ENCODE data around the gene ZBTB7C.

The ZBTB7C gene

DNA sequence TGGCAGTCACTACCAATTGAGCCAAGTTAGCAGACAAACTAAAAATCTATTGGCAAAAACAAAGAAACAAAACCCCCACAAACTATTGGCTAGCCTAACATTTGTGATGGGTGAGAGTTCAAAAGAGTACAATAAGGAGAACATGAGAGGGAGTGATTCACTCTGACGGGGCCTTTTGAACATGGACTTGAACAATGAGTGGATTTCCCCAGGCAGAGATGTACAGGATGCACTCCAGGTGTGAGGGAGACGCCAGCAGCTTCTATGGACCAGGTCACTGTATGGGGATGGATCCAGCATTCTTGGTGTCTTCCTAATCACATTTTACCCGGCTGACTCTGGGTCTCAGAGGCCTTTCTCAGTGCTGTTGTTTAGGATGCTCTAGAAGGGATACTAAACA lies 311.2 kb downstream of the ZBTB7C start:
- Histone ChIP-seq H3K36me3 (ENCODE audit: control insufficient read depth in 5 of 5, insufficient read depth in 5 of 5, low read length in 5 of 5) (no peaks in the 10 kb centered on the region), H3K4me3 (ENCODE audit: low read depth in 1 of 5, low read length in 5 of 5) (no peak overlapping the region), H3K27me3 (ENCODE audit: control insufficient read depth in 5 of 5, insufficient read depth in 4 of 5, low read length in 5 of 5) (peaks cover 0 to 3% (median 0%) of the 10 kb centered on the region in 5 donors), H3K9me3 (ENCODE audit: control insufficient read depth in 5 of 5, low read length in 5 of 5) (no peaks in the 10 kb centered on the region), H3K9ac (ENCODE audit: low read length in 5 of 5) (no peak overlapping the region), H3K27ac (ENCODE audit: low read depth, low read length) (no peak overlapping the region), H3K4me1 (ENCODE audit: control insufficient read depth in 5 of 5, insufficient read depth in 5 of 5, low read length in 5 of 5) (peaks cover 0 to 10% (median 2%) of the 10 kb centered on the region in 5 donors)

DNA sequence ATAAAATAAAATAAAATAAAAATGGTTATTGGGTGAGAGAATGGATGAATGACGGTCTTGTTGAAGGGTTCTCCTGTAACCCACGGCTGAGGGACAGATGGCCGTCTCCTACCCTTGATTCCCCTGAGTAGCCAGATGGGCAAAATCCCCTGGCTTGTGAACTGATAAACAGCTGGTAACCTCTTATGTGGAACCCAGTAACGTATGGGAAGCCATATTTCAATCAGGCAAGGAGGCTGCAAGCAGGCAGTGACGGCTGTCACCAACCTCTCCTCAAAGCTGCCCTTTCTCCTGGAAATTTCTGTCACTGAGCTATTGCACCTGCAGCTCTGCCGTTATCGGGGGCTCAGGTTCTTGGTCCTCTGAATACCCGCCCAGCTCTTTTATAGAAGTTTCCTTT lies 313.5 kb downstream of the ZBTB7C start:
- Histone ChIP-seq H3K27me3 (ENCODE audit: control insufficient read depth in 5 of 5, insufficient read depth in 4 of 5, low read length in 5 of 5) (peaks cover 0 to under 1% (median 0%) of the 10 kb centered on the region in 5 donors), H3K27ac (ENCODE audit: low read depth, low read length) (no peak overlapping the region), H3K4me1 (ENCODE audit: control insufficient read depth in 5 of 5, insufficient read depth in 5 of 5, low read length in 5 of 5) (peaks cover 0 to 10% (median 2%) of the 10 kb centered on the region in 5 donors), H3K4me3 (ENCODE audit: low read depth in 1 of 5, low read length in 5 of 5) (no peak overlapping the region), H3K36me3 (ENCODE audit: control insufficient read depth in 5 of 5, insufficient read depth in 5 of 5, low read length in 5 of 5) (no peaks in the 10 kb centered on the region), H3K9ac (ENCODE audit: low read length in 5 of 5) (no peak overlapping the region), H3K9me3 (ENCODE audit: control insufficient read depth in 5 of 5, low read length in 5 of 5) (no peaks in the 10 kb centered on the region)

DNA sequence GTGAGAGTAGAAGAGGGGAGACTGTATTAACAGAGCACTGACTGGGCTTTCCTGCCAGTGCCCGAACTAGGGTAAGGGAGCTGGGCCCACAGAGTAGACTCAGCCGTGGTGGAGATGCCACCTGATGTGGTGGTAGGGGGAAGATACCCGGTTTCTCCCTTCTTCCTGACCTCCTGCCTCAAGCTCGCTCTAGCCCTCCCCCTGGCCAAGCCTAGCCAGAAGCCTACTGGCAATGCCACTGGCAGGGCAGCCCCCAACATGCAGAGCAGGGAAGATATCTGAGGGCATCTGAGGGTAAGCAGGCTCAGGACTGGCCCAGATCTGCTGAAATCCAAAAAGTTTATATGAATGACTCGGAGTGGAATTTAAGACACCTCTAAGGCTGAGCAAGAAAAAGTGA lies 316.1 kb downstream of the ZBTB7C start:
- Histone ChIP-seq H3K36me3 (ENCODE audit: control insufficient read depth in 5 of 5, insufficient read depth in 5 of 5, low read length in 5 of 5) (no peaks in the 10 kb centered on the region), H3K9me3 (ENCODE audit: control insufficient read depth in 5 of 5, low read length in 5 of 5) (no peaks in the 10 kb centered on the region), H3K27ac (ENCODE audit: low read depth, low read length) (no peak overlapping the region), H3K9ac (ENCODE audit: low read length in 5 of 5) (no peak overlapping the region), H3K4me3 (ENCODE audit: low read depth in 1 of 5, low read length in 5 of 5) (no peak overlapping the region), H3K27me3 (ENCODE audit: control insufficient read depth in 5 of 5, insufficient read depth in 4 of 5, low read length in 5 of 5) (no peaks in the 10 kb centered on the region), H3K4me1 (ENCODE audit: control insufficient read depth in 5 of 5, insufficient read depth in 5 of 5, low read length in 5 of 5) (peaks cover 0 to 10% (median 2%) of the 10 kb centered on the region in 5 donors)

DNA sequence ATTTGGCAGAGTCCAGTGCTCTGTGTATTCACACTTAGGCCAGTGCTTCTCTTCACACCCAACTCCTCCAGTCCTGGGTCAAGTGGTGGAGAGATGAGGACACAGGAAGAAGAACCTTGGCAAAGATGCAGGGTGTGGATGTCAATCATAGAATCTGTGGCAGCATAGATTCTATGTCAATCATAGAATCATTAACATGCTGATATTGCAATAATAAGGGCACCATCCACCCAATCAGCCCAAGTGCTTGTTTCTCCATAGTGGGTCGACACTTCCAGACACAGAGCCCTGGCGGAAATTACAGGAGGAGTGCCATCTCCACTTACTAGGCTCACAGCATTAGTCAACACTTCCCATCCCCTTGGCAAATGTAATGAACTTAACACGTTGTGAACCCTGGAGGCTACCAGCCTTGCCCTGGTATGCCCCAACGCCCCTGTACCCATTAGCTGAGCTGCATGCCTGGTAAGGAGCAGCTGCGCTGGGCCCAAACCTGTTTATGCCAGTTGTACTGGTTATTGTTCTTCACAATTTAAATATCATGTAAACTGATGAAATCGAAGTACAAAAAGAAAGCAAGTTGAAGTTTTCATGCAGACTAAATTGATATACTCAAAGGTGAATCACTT lies 317.2 kb downstream of the ZBTB7C start:
- Histone ChIP-seq H3K9ac (ENCODE audit: low read length in 5 of 5) (no peak overlapping the region), H3K4me1 (ENCODE audit: control insufficient read depth in 5 of 5, insufficient read depth in 5 of 5, low read length in 5 of 5) (peaks cover 0 to 10% (median 2%) of the 10 kb centered on the region in 5 donors), H3K36me3 (ENCODE audit: control insufficient read depth in 5 of 5, insufficient read depth in 5 of 5, low read length in 5 of 5) (no peaks in the 10 kb centered on the region), H3K27ac (ENCODE audit: low read depth, low read length) (no peak overlapping the region), H3K4me3 (ENCODE audit: low read depth in 1 of 5, low read length in 5 of 5) (no peak overlapping the region), H3K9me3 (ENCODE audit: control insufficient read depth in 5 of 5, low read length in 5 of 5) (no peaks in the 10 kb centered on the region), H3K27me3 (ENCODE audit: control insufficient read depth in 5 of 5, insufficient read depth in 4 of 5, low read length in 5 of 5) (no peaks in the 10 kb centered on the region)

DNA sequence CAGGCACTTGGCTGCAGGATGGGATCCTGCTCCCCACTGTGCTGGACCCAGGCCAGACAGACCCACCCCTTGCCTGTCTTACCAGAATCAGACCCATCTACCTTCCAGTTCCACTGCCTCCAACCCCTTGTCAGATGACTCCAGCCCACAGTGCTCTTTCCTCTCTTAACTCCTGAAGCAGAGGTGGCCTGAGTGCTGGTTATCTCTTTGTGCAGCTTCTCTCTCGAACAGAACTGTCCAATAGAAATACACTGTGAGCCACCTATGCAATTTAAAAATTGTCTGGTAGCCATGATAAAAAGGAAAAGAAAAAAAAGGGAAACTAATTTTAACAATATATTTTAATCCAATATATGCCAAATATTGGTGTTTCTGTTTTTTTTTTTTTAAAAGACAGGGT lies 318.5 kb downstream of the ZBTB7C start:
- Histone ChIP-seq H3K4me1 (ENCODE audit: control insufficient read depth in 5 of 5, insufficient read depth in 5 of 5, low read length in 5 of 5) (peaks cover 0 to 1% (median 0%) of the 10 kb centered on the region in 5 donors), H3K9me3 (ENCODE audit: control insufficient read depth in 5 of 5, low read length in 5 of 5) (no peaks in the 10 kb centered on the region), H3K27ac (ENCODE audit: low read depth, low read length) (no peak overlapping the region), H3K9ac (ENCODE audit: low read length in 5 of 5) (no peak overlapping the region), H3K27me3 (ENCODE audit: control insufficient read depth in 5 of 5, insufficient read depth in 4 of 5, low read length in 5 of 5) (no peaks in the 10 kb centered on the region), H3K4me3 (ENCODE audit: low read depth in 1 of 5, low read length in 5 of 5) (no peak overlapping the region), H3K36me3 (ENCODE audit: control insufficient read depth in 5 of 5, insufficient read depth in 5 of 5, low read length in 5 of 5) (no peaks in the 10 kb centered on the region)

DNA sequence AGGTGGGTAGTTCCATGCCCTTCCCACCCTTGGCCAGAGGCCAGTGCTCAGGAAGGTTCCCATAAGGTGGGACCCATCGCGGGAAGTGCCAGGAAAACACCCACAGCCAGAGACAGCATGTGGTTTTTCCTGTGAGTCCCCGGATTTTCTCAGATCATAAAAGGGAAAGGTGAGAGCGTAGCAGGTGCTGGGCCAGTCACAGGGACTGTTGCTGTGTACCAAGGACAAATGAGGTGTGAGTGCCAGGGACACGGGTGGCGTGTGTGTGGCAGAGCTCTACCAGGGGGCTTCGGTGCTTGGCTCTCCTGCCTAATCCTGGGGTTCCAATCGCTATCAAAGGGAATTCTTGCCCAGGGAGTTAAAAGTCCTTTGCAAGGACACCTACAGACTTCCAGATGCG lies 319.2 kb downstream of the ZBTB7C start:
- no peaks in the 10 kb centered on the region for H3K36me3 ChIP-seq (ENCODE audit: control insufficient read depth in 5 of 5, insufficient read depth in 5 of 5, low read length in 5 of 5)
- no peak overlapping the region for H3K9ac ChIP-seq (ENCODE audit: low read length in 5 of 5)
- no peaks in the 10 kb centered on the region for H3K4me1 ChIP-seq (ENCODE audit: control insufficient read depth in 5 of 5, insufficient read depth in 5 of 5, low read length in 5 of 5)
- no peak overlapping the region for H3K27ac ChIP-seq (ENCODE audit: low read depth, low read length)
- H3K27me3 ChIP-seq (ENCODE audit: control insufficient read depth in 5 of 5, insufficient read depth in 4 of 5, low read length in 5 of 5), result no peaks in the 10 kb centered on the region
- H3K4me3 ChIP-seq (ENCODE audit: low read depth in 1 of 5, low read length in 5 of 5), result no peak overlapping the region
- no peaks in the 10 kb centered on the region for H3K9me3 ChIP-seq (ENCODE audit: control insufficient read depth in 5 of 5, low read length in 5 of 5)

DNA sequence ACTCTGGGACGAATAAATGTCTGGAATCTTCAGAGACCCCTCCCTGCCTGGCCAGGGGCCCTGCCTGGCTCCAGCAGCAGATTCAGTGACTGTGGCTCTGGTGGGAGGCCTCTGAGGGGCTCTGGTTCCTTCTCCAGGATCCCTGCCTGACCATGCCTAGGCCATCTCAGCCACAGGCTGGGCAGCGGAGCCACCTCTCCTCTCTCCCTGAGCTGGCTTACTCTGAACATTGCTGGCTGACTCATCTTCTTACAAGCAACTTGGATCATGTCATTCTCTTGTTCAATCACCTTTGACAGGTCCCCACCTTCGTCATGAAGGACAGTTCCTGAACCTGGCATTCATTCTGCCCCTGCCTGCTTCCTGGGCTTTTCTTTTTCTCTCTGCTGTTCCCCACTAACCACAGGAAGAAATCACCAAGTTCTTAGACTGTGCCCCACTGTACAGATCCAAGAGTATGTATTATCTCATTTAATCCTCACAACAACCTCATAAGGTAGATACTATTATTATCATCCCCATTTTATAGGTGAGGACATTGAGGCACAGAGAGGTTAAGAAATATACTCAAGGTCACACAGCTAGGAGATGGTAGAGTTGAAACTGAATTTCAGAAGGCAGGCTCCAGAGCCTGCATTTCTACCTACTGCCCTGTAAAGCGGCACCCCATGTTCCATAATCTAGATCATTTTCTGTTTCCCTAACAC lies 323.2 kb downstream of the ZBTB7C start:
- no peak overlapping the region for H3K4me3 ChIP-seq (ENCODE audit: low read depth in 1 of 5, low read length in 5 of 5)

DNA sequence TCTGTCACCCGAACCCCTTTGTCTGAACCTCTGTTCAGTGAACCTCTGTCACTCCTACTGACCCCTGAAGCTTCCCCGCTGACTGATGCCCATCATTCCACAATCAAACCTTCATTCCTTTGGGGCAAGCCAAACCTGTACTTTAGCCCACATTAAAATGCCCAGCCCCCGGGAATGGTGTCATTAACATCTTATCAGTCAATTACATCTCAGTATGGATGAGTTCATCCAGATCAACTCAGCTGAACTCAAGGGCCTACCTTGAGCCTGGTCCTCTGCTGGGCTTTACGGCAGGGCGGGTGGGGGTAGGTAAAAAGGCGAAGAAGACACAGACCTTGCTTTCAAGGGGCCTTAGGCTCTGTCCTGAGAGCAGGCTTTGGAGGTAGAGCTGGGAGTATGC lies 324.3 kb downstream of the ZBTB7C start:
- no peak overlapping the region for H3K27ac ChIP-seq (ENCODE audit: low read depth, low read length)
- H3K9me3 ChIP-seq (ENCODE audit: control insufficient read depth in 5 of 5, low read length in 5 of 5), result no peaks in the 10 kb centered on the region
- H3K36me3 ChIP-seq (ENCODE audit: control insufficient read depth in 5 of 5, insufficient read depth in 5 of 5, low read length in 5 of 5), result no peaks in the 10 kb centered on the region
- no peaks in the 10 kb centered on the region for H3K4me1 ChIP-seq (ENCODE audit: control insufficient read depth in 5 of 5, insufficient read depth in 5 of 5, low read length in 5 of 5)
- no peaks in the 10 kb centered on the region for H3K27me3 ChIP-seq (ENCODE audit: control insufficient read depth in 5 of 5, insufficient read depth in 4 of 5, low read length in 5 of 5)
- no peak overlapping the region for H3K9ac ChIP-seq (ENCODE audit: low read length in 5 of 5)
- no peak overlapping the region for H3K4me3 ChIP-seq (ENCODE audit: low read depth in 1 of 5, low read length in 5 of 5)

More for the DNA sequence above, 323.2 kb downstream of the ZBTB7C start:
- H3K9me3 ChIP-seq (ENCODE audit: control insufficient read depth in 5 of 5, low read length in 5 of 5), result no peaks in the 10 kb centered on the region
- no peak overlapping the region for H3K9ac ChIP-seq (ENCODE audit: low read length in 5 of 5)
- no peaks in the 10 kb centered on the region for H3K27me3 ChIP-seq (ENCODE audit: control insufficient read depth in 5 of 5, insufficient read depth in 4 of 5, low read length in 5 of 5)
- H3K36me3 ChIP-seq (ENCODE audit: control insufficient read depth in 5 of 5, insufficient read depth in 5 of 5, low read length in 5 of 5), result no peaks in the 10 kb centered on the region
- H3K4me1 ChIP-seq (ENCODE audit: control insufficient read depth in 5 of 5, insufficient read depth in 5 of 5, low read length in 5 of 5), result no peaks in the 10 kb centered on the region
- no peak overlapping the region for H3K27ac ChIP-seq (ENCODE audit: low read depth, low read length)

DNA sequence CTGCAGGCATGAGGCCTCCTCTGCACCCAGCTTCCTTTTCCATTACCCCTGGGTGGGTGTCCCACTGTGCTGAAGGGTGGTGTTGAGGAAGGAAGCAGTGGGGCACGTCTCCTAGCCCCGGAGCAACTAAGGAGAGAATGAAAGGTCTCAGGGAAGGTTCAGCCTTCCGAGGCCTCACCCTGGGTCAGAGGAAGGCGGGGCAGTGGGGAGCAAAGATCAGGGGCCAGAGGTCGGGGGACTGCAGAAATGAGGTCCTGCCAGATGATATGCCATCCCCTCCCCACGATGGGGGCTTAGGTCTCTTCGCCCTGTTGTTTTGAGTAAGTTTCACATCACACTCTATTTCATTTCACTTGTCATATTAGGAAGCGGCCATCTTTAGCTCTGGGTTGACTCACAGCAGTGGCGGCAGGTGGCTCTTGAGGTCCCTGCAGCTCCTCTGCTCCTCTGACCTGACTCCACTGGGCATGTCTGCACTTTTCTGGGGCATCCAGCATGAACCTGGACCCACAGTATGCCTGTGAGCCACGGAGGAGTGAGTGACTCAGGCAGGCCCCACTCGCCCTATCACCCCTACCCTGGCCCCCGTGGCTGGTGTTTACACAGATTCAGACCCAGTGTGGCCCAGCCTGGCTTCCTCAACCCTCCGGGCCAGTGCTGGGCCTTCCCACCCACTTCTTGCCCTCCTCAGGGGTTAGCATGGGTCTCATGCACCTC lies 325.0 kb downstream of the ZBTB7C start:
- Histone ChIP-seq H3K27me3 (ENCODE audit: control insufficient read depth in 5 of 5, insufficient read depth in 4 of 5, low read length in 5 of 5) (no peaks in the 10 kb centered on the region), H3K4me1 (ENCODE audit: control insufficient read depth in 5 of 5, insufficient read depth in 5 of 5, low read length in 5 of 5) (no peaks in the 10 kb centered on the region), H3K36me3 (ENCODE audit: control insufficient read depth in 5 of 5, insufficient read depth in 5 of 5, low read length in 5 of 5) (no peaks in the 10 kb centered on the region), H3K9me3 (ENCODE audit: control insufficient read depth in 5 of 5, low read length in 5 of 5) (no peaks in the 10 kb centered on the region), H3K4me3 (ENCODE audit: low read depth in 1 of 5, low read length in 5 of 5) (no peak overlapping the region), H3K9ac (ENCODE audit: low read length in 5 of 5) (no peak overlapping the region), H3K27ac (ENCODE audit: low read depth, low read length) (no peak overlapping the region)

DNA sequence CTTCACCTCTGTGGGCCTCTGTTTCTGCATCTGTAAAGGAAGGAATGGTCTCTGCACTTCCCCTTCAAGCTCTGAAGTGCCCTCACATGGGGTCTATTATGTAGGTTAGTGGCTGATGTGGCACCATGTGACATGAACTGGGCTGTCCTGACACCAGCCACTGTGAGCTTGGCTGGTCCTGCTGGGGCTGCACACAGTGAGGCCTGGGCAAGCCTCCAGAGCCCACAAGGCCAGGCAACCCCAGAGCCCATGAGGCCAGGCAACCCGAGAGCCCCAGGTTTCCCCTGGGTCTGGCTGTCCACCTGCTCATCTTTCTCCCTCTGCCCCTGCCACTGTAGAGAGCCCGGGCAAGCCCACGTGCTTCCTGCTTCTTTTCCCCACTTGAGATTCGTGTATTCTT lies 328.6 kb downstream of the ZBTB7C start:
- peaks cover 0 to 6% (median 0%) of the 10 kb centered on the region in 5 donors for H3K4me1 ChIP-seq (ENCODE audit: control insufficient read depth in 5 of 5, insufficient read depth in 5 of 5, low read length in 5 of 5)
- H3K27me3 ChIP-seq (ENCODE audit: control insufficient read depth in 5 of 5, insufficient read depth in 4 of 5, low read length in 5 of 5), result no peaks in the 10 kb centered on the region
- no peak overlapping the region for H3K9ac ChIP-seq (ENCODE audit: low read length in 5 of 5)
- no peaks in the 10 kb centered on the region for H3K9me3 ChIP-seq (ENCODE audit: control insufficient read depth in 5 of 5, low read length in 5 of 5)
- H3K36me3 ChIP-seq (ENCODE audit: control insufficient read depth in 5 of 5, insufficient read depth in 5 of 5, low read length in 5 of 5), result no peaks in the 10 kb centered on the region
- H3K4me3 ChIP-seq (ENCODE audit: low read depth in 1 of 5, low read length in 5 of 5), result no peak overlapping the region
- H3K27ac ChIP-seq (ENCODE audit: low read depth, low read length), result no peak overlapping the region
